Measurements from ENCODE around the gene ATIC. TPM values are rescaled to one million over a fixed set of nuclear protein-coding genes. Genes with fewer than 3 reads are reported as not detected.

The ATIC gene
- total RNA-seq, 1 donor from 2014 or later: 81.6 TPM

DNA sequence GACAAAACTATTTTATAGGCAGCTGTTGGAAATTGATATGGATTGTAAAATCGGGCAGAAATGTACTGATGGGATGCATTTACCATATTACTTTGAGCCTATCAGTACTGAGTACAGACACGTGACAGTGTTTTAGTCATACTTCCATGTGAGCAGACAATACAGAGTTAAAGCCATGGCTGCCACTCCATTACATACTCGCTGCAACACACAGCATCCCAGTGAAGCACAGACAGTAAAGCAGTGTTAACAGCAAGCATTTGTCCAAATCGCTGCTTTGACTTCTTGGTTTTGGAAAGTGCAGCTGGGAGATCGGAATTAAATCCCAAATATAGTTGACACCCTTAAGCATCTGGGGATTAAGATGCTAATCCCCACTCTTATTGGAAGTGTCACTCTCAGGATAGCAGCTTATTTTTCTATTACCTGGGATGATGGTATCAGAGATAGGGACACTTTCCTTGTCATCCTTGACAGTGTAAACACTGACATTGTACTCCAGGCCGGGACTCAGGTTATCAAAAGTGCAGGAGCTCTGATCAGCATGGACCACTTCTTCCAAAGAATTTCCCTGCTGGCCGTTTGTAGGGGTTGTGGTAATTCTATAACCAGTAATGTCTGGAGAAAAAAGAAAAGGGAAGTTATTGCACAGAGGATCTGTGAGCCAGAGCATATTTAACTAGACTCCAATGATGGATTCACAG is 82.4 kb downstream of the ATIC start:
- TF ChIP-seq, protein P1, sequence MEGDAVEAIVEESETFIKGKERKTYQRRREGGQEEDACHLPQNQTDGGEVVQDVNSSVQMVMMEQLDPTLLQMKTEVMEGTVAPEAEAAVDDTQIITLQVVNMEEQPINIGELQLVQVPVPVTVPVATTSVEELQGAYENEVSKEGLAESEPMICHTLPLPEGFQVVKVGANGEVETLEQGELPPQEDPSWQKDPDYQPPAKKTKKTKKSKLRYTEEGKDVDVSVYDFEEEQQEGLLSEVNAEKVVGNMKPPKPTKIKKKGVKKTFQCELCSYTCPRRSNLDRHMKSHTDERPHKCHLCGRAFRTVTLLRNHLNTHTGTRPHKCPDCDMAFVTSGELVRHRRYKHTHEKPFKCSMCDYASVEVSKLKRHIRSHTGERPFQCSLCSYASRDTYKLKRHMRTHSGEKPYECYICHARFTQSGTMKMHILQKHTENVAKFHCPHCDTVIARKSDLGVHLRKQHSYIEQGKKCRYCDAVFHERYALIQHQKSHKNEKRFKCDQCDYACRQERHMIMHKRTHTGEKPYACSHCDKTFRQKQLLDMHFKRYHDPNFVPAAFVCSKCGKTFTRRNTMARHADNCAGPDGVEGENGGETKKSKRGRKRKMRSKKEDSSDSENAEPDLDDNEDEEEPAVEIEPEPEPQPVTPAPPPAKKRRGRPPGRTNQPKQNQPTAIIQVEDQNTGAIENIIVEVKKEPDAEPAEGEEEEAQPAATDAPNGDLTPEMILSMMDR (IDR thresholded peaks at IDR 0.05; ENCODE audit: insufficient read depth, low read length, poor library complexity, severe bottlenecking): no peak
- H3K27me3 ChIP-seq (ENCODE audit: control insufficient read depth, insufficient read depth, low read length): no peaks in the 10 kb centered on the region
- peaks cover 10% of the 10 kb centered on the region for H3K36me3 ChIP-seq (ENCODE audit: control insufficient read depth, insufficient read depth, low read length)
- no peak for DNase-seq (ENCODE audit: low read depth)
- H3K4me3 ChIP-seq (ENCODE audit: low read depth, low read length): no peak overlapping the region

DNA sequence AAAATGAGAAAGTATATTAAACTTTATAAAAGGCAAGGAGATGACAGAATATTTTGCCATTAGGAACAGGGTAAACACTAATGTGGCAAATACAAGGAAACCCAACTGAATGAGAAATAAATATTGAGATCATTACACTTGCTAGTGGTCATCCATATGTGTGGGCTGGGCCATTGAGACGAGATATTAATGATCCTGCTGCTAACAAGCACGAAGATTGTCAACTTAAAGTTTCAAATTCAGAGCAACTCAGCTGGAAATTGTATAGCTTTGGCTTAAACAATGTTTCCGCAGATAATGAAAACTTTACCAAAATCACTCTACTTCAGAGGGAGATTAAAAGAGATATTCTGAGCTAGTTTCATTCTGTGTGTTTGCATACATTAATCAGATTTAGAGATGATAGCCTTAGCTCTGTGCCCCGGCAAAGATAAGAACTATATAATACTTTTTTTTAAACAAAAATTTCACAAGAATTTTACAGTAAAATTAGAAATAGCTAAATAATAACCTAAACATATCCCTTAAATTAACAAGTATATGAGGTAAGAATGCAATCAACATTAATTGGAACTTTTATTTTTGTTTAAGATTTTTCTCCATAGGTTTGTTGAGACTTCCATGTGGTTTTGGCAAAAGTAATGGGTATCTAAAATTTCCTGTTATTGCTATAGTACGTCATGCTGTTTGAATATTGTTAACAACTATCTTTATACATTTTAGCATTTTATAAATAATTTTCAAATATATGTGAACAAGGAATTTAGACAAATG is 84.0 kb downstream of the ATIC start:
- DNase-seq (ENCODE audit: low read depth): no peak
- Histone ChIP-seq H3K27me3 (ENCODE audit: control insufficient read depth, insufficient read depth, low read length) (no peaks in the 10 kb centered on the region), H3K4me3 (ENCODE audit: low read depth, low read length) (no peak overlapping the region), H3K36me3 (ENCODE audit: control insufficient read depth, insufficient read depth, low read length) (peaks cover 9% of the 10 kb centered on the region)
- TF ChIP-seq, protein P1 (IDR thresholded peaks at IDR 0.05; ENCODE audit: insufficient read depth, low read length, poor library complexity, severe bottlenecking): no peak

- TF ChIP-seq, protein P1 (IDR thresholded peaks at IDR 0.05; ENCODE audit: insufficient read depth, low read length, poor library complexity, severe bottlenecking): no peak
- peaks cover 9% of the 10 kb centered on the region for H3K36me3 ChIP-seq (ENCODE audit: control insufficient read depth, insufficient read depth, low read length)
- no peaks in the 10 kb centered on the region for H3K27me3 ChIP-seq (ENCODE audit: control insufficient read depth, insufficient read depth, low read length)
- no peak for DNase-seq (ENCODE audit: low read depth)
- H3K4me3 ChIP-seq (ENCODE audit: low read depth, low read length): no peak overlapping the region
Measured at GRCh38 chr2:215396595-215397313, 84.9 kb downstream of the ATIC start.

DNA sequence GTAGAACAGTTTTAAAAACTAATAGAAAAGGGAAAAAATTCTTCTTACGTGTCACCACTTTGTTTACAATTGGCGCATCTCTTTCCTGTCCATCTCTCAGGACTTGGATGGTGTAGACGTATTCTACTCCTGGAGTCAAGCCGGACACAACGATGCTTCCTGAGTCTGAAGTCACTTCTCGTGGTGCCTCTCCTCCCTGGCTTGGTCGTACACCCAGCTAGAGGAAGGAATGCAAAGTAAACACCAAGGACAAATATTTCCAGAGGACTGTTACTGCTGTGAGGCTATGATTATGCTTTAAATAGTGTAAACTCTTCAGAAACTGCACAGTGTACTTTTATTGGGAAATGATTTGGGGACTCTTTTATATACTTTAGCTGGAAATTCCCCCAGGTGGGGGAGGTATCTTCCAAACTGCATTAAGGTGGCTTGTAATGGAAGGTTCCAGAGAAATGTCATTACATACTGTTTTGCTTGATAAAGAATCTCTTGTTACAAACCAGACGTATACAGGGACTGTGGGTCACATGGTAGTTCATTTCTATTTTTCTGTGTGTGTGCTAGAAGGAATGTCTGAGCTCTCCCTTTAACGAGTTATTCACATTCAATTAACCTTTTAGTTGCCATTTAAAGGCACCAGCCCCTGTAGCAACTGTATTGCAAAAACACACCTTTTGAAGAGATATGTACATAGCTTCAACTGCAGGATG is 85.9 kb downstream of the ATIC start:
- DNase-seq (ENCODE audit: low read depth): no peak
- Histone ChIP-seq H3K4me3 (ENCODE audit: low read depth, low read length) (no peak overlapping the region), H3K27me3 (ENCODE audit: control insufficient read depth, insufficient read depth, low read length) (no peaks in the 10 kb centered on the region), H3K36me3 (ENCODE audit: control insufficient read depth, insufficient read depth, low read length) (peaks cover 7% of the 10 kb centered on the region)
- TF ChIP-seq, protein P1 (IDR thresholded peaks at IDR 0.05; ENCODE audit: insufficient read depth, low read length, poor library complexity, severe bottlenecking): no peak

GRCh38 chr2:215399067-215399716 is 87.3 kb downstream of the ATIC start:
- TF ChIP-seq, protein P1 (IDR thresholded peaks at IDR 0.05; ENCODE audit: insufficient read depth, low read length, poor library complexity, severe bottlenecking): no peak
- H3K4me3 ChIP-seq (ENCODE audit: low read depth, low read length): no peak overlapping the region
- H3K27me3 ChIP-seq (ENCODE audit: control insufficient read depth, insufficient read depth, low read length): no peaks in the 10 kb centered on the region
- no peak for DNase-seq (ENCODE audit: low read depth)
- H3K36me3 ChIP-seq (ENCODE audit: control insufficient read depth, insufficient read depth, low read length): peaks cover 4% of the 10 kb centered on the region

All from kidney epithelial cell (primary cell).